Stimulated activated CD4-positive, alpha-beta T cell treated with anti-CD3 and anti-CD28 coated beads, TNF-alpha, amount 100 ng/mL, for 48 hours (primary cell): ENCODE results near the gene TMA7.

Source experiments
- DNase-seq, 3 donors: peaks; one replicate each; pipeline ENCODE4 v3.0.0-alpha.2; 2020; ENCODE audit warnings: low read depth in 3 of 3

Gene TMA7

GRCh38 chr3:48408823-48409281 lies 31.2 kb upstream of the TMA7 start:
- no peak for DNase-seq

- no peak for DNase-seq
Observed at GRCh38 chr3:48409291-48410201, 30.5 kb upstream of the TMA7 start.

DNA sequence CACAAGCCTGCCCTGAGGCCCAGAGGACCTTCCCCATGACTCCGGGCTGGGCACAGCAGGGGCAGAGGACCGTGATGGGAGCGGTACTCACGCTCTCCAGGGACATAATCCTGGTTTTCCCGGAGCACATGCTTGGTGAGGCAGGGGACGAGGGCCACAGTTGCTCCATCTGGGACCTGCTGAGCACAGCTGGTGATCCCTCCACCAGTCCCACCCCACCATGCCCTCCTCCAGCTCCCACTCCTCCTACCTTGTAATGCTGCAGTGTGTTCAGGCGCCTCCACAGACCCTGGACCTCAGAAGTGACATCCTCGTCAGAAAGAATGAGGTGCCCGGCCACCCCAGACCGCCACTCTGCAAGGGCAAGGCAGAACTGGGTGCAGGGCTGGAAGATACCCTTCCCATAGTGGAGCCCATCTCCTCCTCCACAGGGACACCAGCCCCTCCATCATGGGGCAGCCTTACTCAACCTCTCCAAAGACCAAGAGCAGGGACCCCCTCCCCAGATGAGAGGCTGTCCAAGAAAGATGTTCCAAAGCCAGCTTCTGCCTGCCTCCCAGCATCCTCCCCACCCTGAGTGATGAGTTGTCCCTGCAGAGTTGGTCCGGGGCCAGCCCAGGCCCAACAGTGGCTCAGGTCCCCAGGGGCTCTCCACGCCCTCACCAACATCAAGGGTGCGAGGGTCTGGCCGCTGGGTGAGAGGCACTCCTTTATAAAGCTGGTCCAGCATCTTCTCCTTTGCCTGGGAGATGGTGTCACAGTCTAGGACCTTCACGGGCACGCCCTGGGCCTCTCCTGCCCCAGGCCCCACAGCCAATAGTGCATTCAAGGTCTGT lies 29.6 kb upstream of the TMA7 start:
- DNase-seq: no peak

- DNase-seq: no peak
Observed at GRCh38 chr3:48411041-48411588, 28.9 kb upstream of the TMA7 start.

- no peak for DNase-seq
Observed at GRCh38 chr3:48411606-48412374, 28.3 kb upstream of the TMA7 start.

- DNase-seq: no peak
Observed at GRCh38 chr3:48412375-48413001, 27.6 kb upstream of the TMA7 start.

DNA sequence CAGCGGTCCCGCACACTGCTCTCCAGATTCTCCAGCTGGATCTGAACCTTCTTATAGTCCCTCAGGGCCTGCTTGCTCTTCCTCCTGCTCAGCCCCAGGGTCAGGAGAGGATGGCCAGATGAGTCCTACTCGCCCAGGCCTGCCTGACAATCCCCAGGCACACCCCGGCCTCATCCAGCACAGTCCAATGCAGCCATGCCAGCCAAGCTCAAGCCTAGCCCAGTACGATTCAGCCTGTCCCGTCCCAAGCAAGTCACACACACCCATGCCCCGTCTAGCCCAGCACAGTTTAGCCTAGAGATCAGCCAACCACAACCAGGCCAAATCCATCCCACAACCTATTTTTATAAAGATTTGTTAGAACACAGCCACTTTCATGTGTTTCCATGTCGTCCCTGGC lies 27.0 kb upstream of the TMA7 start:
- no peak for DNase-seq

DNA sequence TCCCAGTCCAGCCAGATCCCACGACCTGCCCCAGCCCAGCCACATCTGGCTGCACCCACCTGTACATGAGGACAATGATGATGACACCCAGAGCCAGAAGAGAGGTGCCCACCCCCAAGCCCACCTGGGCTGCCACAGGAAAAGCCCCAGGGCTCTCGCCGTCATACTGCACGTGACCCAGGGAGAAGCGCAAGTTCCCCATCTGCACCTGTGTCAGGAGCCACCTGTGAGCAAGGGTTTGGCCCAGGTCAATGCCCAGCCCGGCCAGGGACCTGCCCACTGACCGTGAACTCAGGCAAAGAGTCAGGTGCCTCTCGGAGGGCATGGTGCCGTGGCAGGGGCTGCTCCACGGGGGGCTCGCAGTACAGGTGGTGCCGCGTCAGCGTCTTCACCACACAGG lies 26.4 kb upstream of the TMA7 start:
- no peak for DNase-seq

DNA sequence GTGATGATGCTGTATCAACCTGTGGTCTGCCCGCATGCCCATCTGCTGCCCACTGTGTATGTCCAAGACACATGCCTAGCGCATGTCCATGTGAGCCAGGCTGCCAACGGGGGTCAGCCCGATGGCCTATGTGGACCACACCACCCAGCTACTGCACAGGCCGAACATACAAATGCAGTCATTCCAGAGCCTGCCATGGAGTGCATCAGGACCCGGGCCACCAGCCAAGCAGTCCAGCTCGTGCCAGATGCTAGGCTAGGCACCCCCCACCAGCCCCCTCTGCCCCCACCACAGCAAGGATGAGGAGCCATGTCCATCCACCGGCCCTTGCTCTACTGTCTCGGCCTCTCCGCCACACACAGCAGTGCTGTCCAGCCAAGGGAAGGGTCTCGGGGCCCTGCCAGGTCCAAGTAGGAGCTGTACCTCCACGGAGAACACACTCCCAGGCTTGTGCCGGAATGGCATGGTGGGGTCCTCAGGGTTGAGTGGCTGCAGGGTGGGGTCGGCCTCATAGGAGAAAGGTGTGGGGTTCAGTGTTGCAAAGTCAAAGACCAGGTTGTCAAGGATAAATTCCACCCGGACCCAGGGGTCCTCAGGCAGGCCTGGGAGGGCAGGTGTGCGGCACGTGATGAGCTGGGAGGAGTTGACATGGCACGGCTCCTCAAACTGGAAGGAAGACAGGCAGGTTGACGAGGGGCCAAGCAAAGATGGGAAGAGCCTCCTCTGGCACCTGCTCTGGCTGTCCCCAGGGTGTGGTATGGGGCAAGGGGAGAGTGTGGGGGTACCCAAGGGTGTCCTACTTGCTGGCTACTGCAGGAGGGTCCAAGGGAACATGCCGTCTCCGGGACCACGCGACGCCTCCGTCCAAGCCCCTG lies 25.4 kb upstream of the TMA7 start:
- no peak for DNase-seq

- no peak for DNase-seq
Observed at GRCh38 chr3:48415251-48415953, 24.7 kb upstream of the TMA7 start.

- no peak for DNase-seq
Observed at GRCh38 chr3:48416091-48416505, 24.0 kb upstream of the TMA7 start.

DNA sequence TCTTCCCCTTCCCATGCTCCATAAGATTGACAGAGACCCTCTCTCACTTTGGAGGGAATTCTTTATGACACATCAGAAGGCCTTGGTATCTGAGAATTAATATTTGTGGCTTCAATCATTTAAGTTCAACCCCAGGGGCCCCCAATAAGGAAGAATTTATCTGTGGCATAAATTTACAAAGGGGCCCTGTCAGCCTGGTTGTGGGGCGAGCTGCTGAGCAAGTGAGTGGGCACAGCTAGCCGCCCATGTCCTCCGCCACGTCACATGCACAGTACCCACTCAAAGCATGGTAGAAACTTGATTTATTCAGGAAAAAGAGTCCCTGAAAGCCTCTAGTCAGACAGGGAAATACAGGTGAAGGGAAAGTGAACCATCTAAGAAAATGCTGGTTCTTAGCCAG lies 23.5 kb upstream of the TMA7 start:
- no peak for DNase-seq

- no peak for DNase-seq
Observed at GRCh38 chr3:48417529-48418108, 22.4 kb upstream of the TMA7 start.

GRCh38 chr3:48418140-48418539 lies 21.9 kb upstream of the TMA7 start:
- DNase-seq: no peak

DNA sequence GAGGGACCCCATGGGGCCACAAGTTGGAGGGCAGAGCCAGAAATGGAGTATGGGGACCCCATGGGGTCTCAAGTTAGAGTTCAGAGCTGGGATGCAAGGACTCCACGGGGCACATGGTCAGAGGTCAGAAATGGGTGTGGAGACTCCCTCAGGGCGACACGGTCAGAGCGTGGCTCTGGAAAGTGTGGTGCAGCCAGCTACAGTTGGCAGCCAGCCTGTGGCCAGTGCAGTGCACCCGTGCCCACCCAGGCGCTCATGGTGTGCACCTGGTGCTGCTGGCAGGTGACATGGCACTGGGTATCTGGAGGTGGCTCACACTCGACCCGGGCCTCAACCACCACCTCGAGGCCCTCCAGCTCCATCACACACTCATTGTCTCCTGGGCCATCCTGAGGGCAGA lies 21.4 kb upstream of the TMA7 start:
- no peak for DNase-seq

DNA sequence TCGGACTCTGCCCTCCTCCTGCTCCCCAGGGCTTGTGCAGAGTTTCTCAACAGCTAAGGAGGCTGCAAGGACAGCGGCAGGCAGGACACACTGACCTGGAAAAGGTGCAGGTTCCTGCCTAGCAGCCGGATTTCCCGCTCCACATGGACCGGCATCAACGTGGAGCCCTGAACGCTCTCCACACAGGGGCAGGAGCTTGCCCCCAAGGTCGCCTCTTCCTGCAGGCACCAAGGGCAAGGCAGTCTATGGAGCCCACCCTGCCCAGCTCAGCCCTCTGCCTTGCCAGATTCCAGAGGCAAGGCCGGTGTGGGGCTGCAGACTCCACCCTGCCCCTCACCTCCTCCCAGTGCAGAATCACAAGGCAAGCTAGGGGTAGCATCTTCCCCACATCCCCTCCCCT lies 20.9 kb upstream of the TMA7 start:
- DNase-seq: no peak

DNA sequence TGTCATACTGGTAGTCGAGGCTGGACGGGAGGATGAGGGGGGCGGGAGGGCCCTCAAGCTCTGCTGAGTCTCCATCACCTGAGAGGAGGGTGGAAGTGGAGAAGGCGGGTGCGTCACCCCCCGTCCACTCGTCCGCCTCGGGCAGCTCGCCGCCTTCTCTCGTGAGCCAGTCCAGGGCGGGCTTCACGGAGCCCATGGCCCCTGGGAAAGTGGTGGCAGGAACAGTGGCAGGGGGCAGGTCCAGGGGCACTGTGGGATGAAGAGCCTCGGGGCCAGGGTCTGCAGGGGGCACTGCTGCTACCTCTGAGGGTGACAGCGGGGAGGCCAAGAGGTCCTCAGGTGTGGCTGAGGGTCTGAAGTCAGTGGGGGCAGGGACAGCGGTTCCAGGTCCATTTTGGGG lies 20.5 kb upstream of the TMA7 start:
- no peak for DNase-seq

DNA sequence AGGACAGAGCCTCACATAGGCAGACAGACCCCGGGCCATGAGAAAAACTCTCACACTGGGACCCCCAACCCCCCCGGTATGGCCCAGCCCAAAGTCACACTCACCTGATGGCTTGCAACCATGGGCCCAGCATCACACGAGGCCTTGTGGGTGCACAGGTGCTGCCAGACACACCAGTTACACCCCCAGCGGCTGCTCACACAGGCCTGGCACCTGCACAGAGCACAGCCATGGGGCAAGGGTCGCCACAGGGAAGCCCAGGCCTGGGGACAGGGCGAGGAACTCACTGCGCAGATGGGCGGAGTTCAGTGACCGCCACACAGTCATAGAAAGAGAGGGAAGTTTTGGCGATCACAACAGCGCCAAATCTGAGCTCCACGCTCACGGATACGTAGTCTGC lies 19.5 kb upstream of the TMA7 start:
- DNase-seq: no peak

GRCh38 chr3:48422272-48422671 lies 17.8 kb upstream of the TMA7 start:
- no peak for DNase-seq
